Astrocyte (in vitro differentiated cells and primary cell): ENCODE measurements around the gene FXYD5.

Experiments used
- CTCF ChIP-seq: IDR thresholded peaks from 2 replicates; pipeline ENCODE4 v1.5.1; 2011; ENCODE audit warnings: low read depth, mild to moderate bottlenecking, inconsistent platforms, low read length, moderate library complexity; ENCODE audit not compliant: insufficient read depth
- EZH2 ChIP-seq: IDR thresholded peaks from 2 replicates; pipeline ENCODE4 v1.6.1; 2012; ENCODE audit warnings: mild to moderate bottlenecking, low read length, inconsistent platforms; ENCODE audit not compliant: insufficient read depth

DNA sequence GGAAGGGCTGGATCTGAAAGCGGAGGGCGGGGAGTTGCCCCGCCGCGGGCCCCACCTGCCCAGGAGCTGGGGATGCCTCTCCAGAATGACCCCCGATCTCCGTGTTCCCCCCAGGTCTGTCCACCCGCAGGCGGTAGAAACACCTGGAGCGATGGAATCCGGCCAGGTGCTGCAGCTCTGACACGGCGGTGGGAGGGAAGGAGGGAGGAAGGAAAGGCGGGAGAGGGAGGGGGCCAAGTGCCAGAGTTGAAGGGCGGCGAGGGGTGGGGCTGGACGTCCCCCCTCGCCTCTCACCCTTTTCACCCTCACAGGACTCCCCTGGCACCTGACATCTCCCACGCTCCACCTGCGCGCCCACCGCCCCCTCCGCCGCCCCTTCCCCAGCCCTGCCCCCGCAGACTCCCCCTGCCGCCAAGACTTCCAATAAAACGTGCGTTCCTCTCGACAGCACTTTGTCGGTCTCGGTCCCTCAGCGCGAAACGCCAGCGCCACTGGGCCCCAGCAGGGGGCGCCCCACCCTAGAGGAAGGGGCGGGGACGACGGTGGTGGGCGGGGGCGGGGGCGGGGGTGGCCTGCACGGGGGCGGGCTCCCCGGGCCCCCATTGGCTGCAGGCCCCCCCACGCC, 11.8 kb upstream of the FXYD5 start:
- TF ChIP-seq CTCF (no peak), EZH2 (peak; percentile 77)
